ENCODE measurements around the gene RAD23B.

DNA sequence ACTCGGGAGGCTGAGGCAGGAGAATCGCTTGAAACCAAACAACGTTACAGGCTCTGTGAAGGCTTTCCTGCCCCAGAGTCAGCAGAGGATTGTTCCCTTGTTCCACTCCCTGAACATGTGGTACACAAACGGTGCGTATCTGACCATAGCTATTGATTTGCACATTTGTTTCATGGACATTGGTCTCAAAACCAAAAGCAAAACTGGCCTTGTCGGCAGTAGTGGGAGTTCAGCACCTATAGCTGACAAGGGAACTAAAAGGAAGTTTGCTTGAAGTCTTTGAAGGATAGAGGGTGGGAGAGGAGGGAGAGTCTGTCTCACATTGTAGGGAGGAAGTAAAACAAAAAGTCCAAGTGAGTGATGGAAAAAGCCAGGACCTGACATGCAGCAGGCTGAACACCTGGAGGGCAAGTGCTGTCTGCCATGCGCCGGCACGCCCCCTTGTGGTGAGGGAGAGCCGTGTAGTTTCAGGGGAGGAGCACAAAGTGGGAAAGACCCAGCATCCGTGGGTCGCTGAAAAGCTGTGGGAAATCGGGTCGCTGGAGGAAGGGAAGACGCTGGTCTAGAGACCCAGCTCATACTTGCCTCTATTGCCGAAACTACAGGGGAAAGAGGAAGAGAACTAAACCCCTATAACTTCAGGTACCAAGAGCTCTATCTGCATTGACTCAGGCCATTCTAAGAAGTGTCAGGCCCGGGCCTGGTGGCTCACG, 58.0 kb downstream of the RAD23B start:
- no peak for TF ChIP-seq POLR2A (IDR thresholded peaks at IDR 0.05; ENCODE audit: low read depth, low read length)
- no peak for TF ChIP-seq POLR2AphosphoS5 (IDR thresholded peaks at IDR 0.05; ENCODE audit: low read depth, low read length)
- no peak for TF ChIP-seq TAF1 (IDR thresholded peaks at IDR 0.05; ENCODE audit: low read depth, low read length)
- no peak for TF ChIP-seq POU2F2 (IDR thresholded peaks at IDR 0.05; ENCODE audit: low read depth, low read length)
- TF ChIP-seq SPI1 (IDR thresholded peaks at IDR 0.05; ENCODE audit: low read depth, low read length): no peak

Data from GM12891 (cell line).